HepG2 (cell line): Measurements from ENCODE around the gene AGRN. TPM values are rescaled to one million over a fixed set of nuclear protein-coding genes. Genes with fewer than 3 reads are reported as not detected.
A peak's percentile ranks its signal among the peaks of the same experiment; 100 is the strongest.

Experiments used
- ATAC-seq: fragments of 200-7000 bp; cut with Tn5 transposase; 3 replicates; pipeline ENCODE4 v1.9.1; 2020; ENCODE audit warnings: mild to moderate bottlenecking, moderate library complexity
- BruUV-seq: library from RNA; stranded (reverse); fragments of 400-500 nt; replicated peaks from 2 replicates; lab custom pipeline; 2021; lab: Mats Ljungman, UMichigan
- CTCF ChIA-PET: fragments of 300-600 bp; formaldehyde crosslinking; extraction: SDS; loops from one replicate; lab custom pipeline; 2021; ENCODE audit warnings: low total read pairs, inconsistent platforms, low intra/inter-chr PET ratio; lab: Yijun Ruan, JAX
- POLR2A ChIA-PET: fragments of 350-600 bp; sonication (Branson Sonifier 250); formaldehyde crosslinking; loops from one replicate; lab custom pipeline; 2020; ENCODE audit warnings: antibody characterized with exemption, inconsistent platforms; lab: Yijun Ruan, JAX
- DNase-seq: peaks from one replicate; pipeline ENCODE4 v3.0.0-alpha.2; 2015; ENCODE audit warnings: low spot score
- FAIRE-seq: peaks from 3 replicates; lab custom pipeline; 2011; peaks lifted over from hg19 to GRCh38; lab: Jason Lieb, UNC
- H2AFZ ChIP-seq: one replicate; pipeline ENCODE4 v1.6.1; 2011; ENCODE audit warnings: low read length, inconsistent platforms
- H3K27ac ChIP-seq: fragments of 300-600 bp; 3 replicates; pipeline ENCODE4 v1.8.0; 2011; ENCODE audit warnings: mixed run types, mild to moderate bottlenecking, mixed read lengths, low read length, inconsistent platforms; ENCODE audit not compliant: insufficient read depth; ENCODE audit errors: extremely low read length
- H3K27me3 ChIP-seq, 2 experiments: fragments of 200-600 bp in 1 of 2; 2 replicates in 1 of 2; 3 replicates in 1 of 2; pipeline versions ENCODE4 v1.6.0 to v1.8.0; 2011; ENCODE audit warnings: low read length in 2 of 2, mild to moderate bottlenecking in 2 of 2, moderate library complexity in 2 of 2, inconsistent platforms in 1 of 2; ENCODE audit not compliant: insufficient read depth in 2 of 2, control insufficient read depth in 1 of 2
- H3K36me3 ChIP-seq, 2 experiments: fragments of 200-600 bp in 1 of 2; replicated peaks in 1 of 2; 2 replicates in 1 of 2; 3 replicates in 1 of 2; pipeline versions ENCODE4 v1.5.1 to v1.8.0; 2011; ENCODE audit warnings: low read length in 2 of 2, inconsistent platforms in 1 of 2; ENCODE audit not compliant: insufficient read depth in 2 of 2, control insufficient read depth in 1 of 2
- H3K4me1 ChIP-seq: 2 replicates; pipeline ENCODE4 v1.5.1; 2012; ENCODE audit warnings: low read length, inconsistent platforms; ENCODE audit not compliant: insufficient read depth
- H3K4me2 ChIP-seq: 2 replicates; pipeline ENCODE4 v1.6.0; 2011; ENCODE audit warnings: low read depth, low read length, inconsistent platforms
- H3K4me3 ChIP-seq, 3 experiments: fragments of 200-600 bp in 1 of 3; sonication (generic), shearing (Covaris generic) in 1 of 3; replicated peaks in 1 of 3; 2 replicates each; pipeline ENCODE4 v1.5.1; 2011 to 2016; ENCODE audit warnings: low read length in 3 of 3, inconsistent platforms in 2 of 3, low read depth in 2 of 3, mild to moderate bottlenecking in 2 of 3, control low read depth in 1 of 3, mixed read lengths in 1 of 3; ENCODE audit not compliant: insufficient read depth in 1 of 3
- H3K79me2 ChIP-seq: one replicate; pipeline ENCODE4 v1.6.1; 2011; ENCODE audit warnings: low read length, inconsistent platforms; ENCODE audit not compliant: insufficient read depth
- H3K9ac ChIP-seq: 2 replicates; pipeline ENCODE4 v1.6.0; 2011; ENCODE audit warnings: mild to moderate bottlenecking, low read depth, low read length, inconsistent platforms; ENCODE audit not compliant: insufficient read depth
- H3K9me3 ChIP-seq: 2 replicates; pipeline ENCODE4 v1.5.1; 2012; ENCODE audit warnings: mild to moderate bottlenecking, low read length
- H4K20me1 ChIP-seq: 2 replicates; pipeline ENCODE4 v1.6.0; 2011; ENCODE audit warnings: inconsistent platforms, mild to moderate bottlenecking, low read length, moderate library complexity; ENCODE audit not compliant: insufficient read depth
- CEBPB ChIP-seq: IDR thresholded peaks from 2 replicates; pipeline ENCODE4 v1.6.1; 2011; ENCODE audit warnings: low read depth, low read length, improper control_type of control experiment, borderline replicate concordance
- CREM ChIP-seq, 2 experiments: sonication (generic) in 1 of 2; formaldehyde crosslinking in 1 of 2; IDR thresholded peaks; 2 replicates each; pipeline versions ENCODE4 v1.4.0 to v1.6.1; 2016 to 2020; ENCODE audit warnings: antibody characterized with exemption in 1 of 2, mild to moderate bottlenecking in 1 of 2, missing genetic modification reagents in 1 of 2
- GMEB2 ChIP-seq: IDR thresholded peaks from 2 replicates; pipeline ENCODE4 v1.6.1; 2016; ENCODE audit warnings: missing biosample characterization, missing genetic modification reagents, low read depth
- KLF15 ChIP-seq: sonication (generic); formaldehyde crosslinking; IDR thresholded peaks from 2 replicates; pipeline ENCODE4 v1.8.1; 2023; ENCODE audit warnings: borderline replicate concordance, mild to moderate bottlenecking, inconsistent platforms, missing genetic modification reagents, mixed read lengths
- NPAS2 ChIP-seq: sonication (generic); formaldehyde crosslinking; IDR thresholded peaks from 2 replicates; pipeline ENCODE4 v1.8.0; 2022; ENCODE audit warnings: mild to moderate bottlenecking, missing genetic modification reagents, borderline replicate concordance
- RBM22 ChIP-seq: fragments of 200-400 bp; formaldehyde crosslinking; optimal IDR thresholded peaks from 2 replicates; pipeline ENCODE3; 2017; ENCODE audit warnings: mild to moderate bottlenecking, low read length, moderate library complexity
- ZNF646 ChIP-seq: sonication (generic); formaldehyde crosslinking; IDR thresholded peaks from 2 replicates; pipeline ENCODE4 v1.9.0; 2021; ENCODE audit warnings: mild to moderate bottlenecking, missing genetic modification reagents
- ZNF850 ChIP-seq: sonication (generic); formaldehyde crosslinking; conservative IDR thresholded peaks from 2 replicates; pipeline ENCODE4 v1.9.0; 2021; ENCODE audit warnings: mild to moderate bottlenecking, missing genetic modification reagents
- WGBS: methylation state at CpG from one replicate; pipeline ENCODE4 v1.1.6; 2017; ENCODE audit warnings: low lambda C conversion rate; 5-methylcytosine and 5-hydroxymethylcytosine counted together
- in situ Hi-C: cut with HindIII; loops from 2 replicates; pipeline ENCODE4 v1.10.0; 2017; ENCODE audit warnings: low pct_unique_long_range_greater_than_20kb; ENCODE audit not compliant: extremely low pct_ligation_motif_present
- intact Hi-C: fragments of 100-400 bp; cut with micrococcal nuclease; formaldehyde crosslinking; loops from one replicate; pipeline ENCODE4 v1.10.0; 2022; ENCODE audit not compliant: unreplicated experiment
- polyA plus RNA-seq, 8 experiments: library from polyadenylated mRNA; depleted of rRNA in 3 of 8; stranded (reverse) in 7 of 8; unstranded in 1 of 8; fragments of >200 nt; fragmentation: Illumina TruSeq in 4 of 8; extraction: Trizol in 4 of 8; gene quantifications; 2 replicates each; pipeline versions ENCODE4 v1.2.1 to v1.2.3, GENCODE V29; 2011 to 2016; ENCODE audit warnings: low read depth in 4 of 8, missing spikeins in 1 of 8, mixed read lengths in 1 of 8; ENCODE audit not compliant: insufficient read depth in 1 of 8
- total RNA-seq, 5 experiments: library from RNA; depleted of rRNA; stranded (reverse); fragments of >200 nt; fragmentation: Illumina TruSeq; extraction: Trizol; gene quantifications; 2 replicates each; pipeline ENCODE4 v1.2.3, GENCODE V29; 2016; ENCODE audit warnings: low read depth in 1 of 5

The AGRN gene
- total and polyA plus RNA-seq, 2 of the 13 experiments (the other 11 are each of a cell fraction or from before 2014, with no cell fraction given): 29.8 to 65.2 TPM

GRCh38 chr1:1044455-1045078 lies 24.6 kb downstream of the AGRN start:
- CTCF ChIA-PET: no interaction called here
- FAIRE-seq (no peak), ATAC-seq (no peak), DNase-seq (no peak)
- Histone ChIP-seq H4K20me1 (no peaks in the 10 kb centered on the region), H3K27me3 (no peaks in the 10 kb centered on the region), H3K4me3 (no peak overlapping the region), H3K9me3 (no peaks in the 10 kb centered on the region), H3K4me2 (no peak overlapping the region), H3K79me2 (no peaks in the 10 kb centered on the region), H2AFZ (no peak overlapping the region), H3K36me3 (peaks cover 41 to 61% of the 10 kb centered on the region in 2 experiments; a peak in 4 of 5 replicates), H3K9ac (no peak overlapping the region), H3K4me1 (no peaks in the 10 kb centered on the region), H3K27ac (no peak overlapping the region)
- POLR2A ChIA-PET: no interaction called here
- WGBS: 96% methylated on average over 31 of the region's 34 CpGs
- intact Hi-C loops (no loop called here), in situ Hi-C loops (no loop called here)
- TF ChIP-seq CREM (IDR thresholded peaks at IDR 0.05) (no peak), CREM (CRISPR knock-in tag; IDR thresholded peaks at IDR 0.05) (no peak), ZNF850 (CRISPR knock-in tag) (no peak), GMEB2 (CRISPR knock-in tag) (no peak), CEBPB (peak; percentile 49; the same call in 1 of the 2 replicates), NPAS2 (CRISPR knock-in tag) (no peak), RBM22 (peak; percentile 58)
- BruUV-seq: no TSS peak

- FAIRE-seq (no peak), DNase-seq (no peak), ATAC-seq (no peak)
- Histone ChIP-seq H3K79me2 (no peaks in the 10 kb centered on the region), H3K27ac (no peak overlapping the region), H3K9me3 (no peaks in the 10 kb centered on the region), H3K36me3 (peaks cover 41 to 61% of the 10 kb centered on the region in 2 experiments; a peak in 4 of 5 replicates), H3K9ac (no peak overlapping the region), H3K4me1 (no peaks in the 10 kb centered on the region), H2AFZ (no peak overlapping the region), H3K4me3 (no peak overlapping the region), H4K20me1 (no peaks in the 10 kb centered on the region), H3K27me3 (no peaks in the 10 kb centered on the region), H3K4me2 (no peak overlapping the region)
- BruUV-seq: no TSS peak
- ChIA-PET CTCF (no interaction called here), POLR2A (no interaction called here)
- in situ Hi-C loops (no loop called here), intact Hi-C loops (no loop called here)
- 98% methylated on average over 9 of the region's 23 CpGs for WGBS
- no peak for TF ChIP-seq ZNF646 (CRISPR knock-in tag)
- no peak for TF ChIP-seq KLF15 (CRISPR knock-in tag)
Observed at GRCh38 chr1:1045129-1045528, 25.2 kb downstream of the AGRN start.
